GM12875 (cell line): ENCODE data around the gene TXNL1.

Experiments
- H3K4me3 ChIP-seq: one replicate; pipeline ENCODE4 v1.5.1; 2011; ENCODE audit warnings: low read depth, low read length, control low read depth
- CTCF ChIP-seq: IDR thresholded peaks from 2 replicates; pipeline ENCODE4 v1.5.1; 2011; ENCODE audit warnings: low read depth, mild to moderate bottlenecking, control low read depth, inconsistent platforms, low read length, moderate library complexity, borderline replicate concordance; ENCODE audit not compliant: insufficient read depth

TXNL1 gene

GRCh38 chr18:56645415-56646016 is 7.1 kb upstream of the TXNL1 start:
- TF ChIP-seq CTCF, result 0 out of 2 replicates have a peak, but pooled peaks have one; percentile 10
- H3K4me3 ChIP-seq, result no peak overlapping the region

DNA sequence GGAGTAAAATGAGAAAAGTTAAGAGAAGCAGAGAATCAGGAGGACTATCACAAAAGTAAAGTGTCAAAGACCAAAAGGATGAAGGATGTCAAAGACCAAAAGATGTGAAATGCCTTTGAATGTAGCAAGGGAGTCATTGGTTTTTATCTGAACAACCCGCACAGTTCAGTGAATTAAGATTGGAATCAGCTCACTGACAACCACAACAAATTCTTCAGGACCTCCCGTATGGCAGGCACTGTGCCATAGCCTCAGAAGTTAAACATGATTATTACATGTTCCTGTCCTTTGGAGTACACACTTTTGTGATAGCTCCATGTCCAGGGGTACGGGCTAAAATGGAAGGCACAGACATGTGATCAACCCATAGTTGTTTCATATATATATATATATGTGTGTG is 5.0 kb upstream of the TXNL1 start:
- TF ChIP-seq CTCF, result no peak
- no peak overlapping the region for H3K4me3 ChIP-seq

- TF ChIP-seq CTCF, result no peak
- H3K4me3 ChIP-seq, result no peak overlapping the region
Measured at GRCh38 chr18:56641714-56642337, 3.4 kb upstream of the TXNL1 start.

DNA sequence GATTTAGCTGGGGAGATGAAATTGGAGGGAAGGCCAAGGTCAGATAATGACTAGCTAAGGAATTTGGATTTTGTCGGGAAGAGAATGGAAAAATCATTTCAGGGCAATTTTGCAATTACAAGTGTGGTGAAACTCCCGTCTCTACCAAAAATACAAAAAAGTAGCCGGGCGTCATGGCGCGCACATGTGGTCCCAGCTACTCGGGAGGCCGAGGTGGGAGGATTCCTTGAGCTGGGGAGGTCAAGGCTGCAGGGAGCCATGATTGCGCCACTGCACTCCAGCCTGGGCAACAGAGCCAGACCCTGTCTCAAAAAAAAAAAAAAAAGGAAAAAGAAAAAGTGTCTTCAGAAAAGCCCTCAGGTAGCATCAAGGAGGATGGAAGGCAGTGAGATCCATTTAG is 1.2 kb upstream of the TXNL1 start:
- no peak overlapping the region for H3K4me3 ChIP-seq
- no peak for TF ChIP-seq CTCF

GRCh38 chr18:56639104-56639381 is 651 bp upstream of the TXNL1 start:
- peak overlapping the region; percentile 43 for H3K4me3 ChIP-seq
- no peak for TF ChIP-seq CTCF

DNA sequence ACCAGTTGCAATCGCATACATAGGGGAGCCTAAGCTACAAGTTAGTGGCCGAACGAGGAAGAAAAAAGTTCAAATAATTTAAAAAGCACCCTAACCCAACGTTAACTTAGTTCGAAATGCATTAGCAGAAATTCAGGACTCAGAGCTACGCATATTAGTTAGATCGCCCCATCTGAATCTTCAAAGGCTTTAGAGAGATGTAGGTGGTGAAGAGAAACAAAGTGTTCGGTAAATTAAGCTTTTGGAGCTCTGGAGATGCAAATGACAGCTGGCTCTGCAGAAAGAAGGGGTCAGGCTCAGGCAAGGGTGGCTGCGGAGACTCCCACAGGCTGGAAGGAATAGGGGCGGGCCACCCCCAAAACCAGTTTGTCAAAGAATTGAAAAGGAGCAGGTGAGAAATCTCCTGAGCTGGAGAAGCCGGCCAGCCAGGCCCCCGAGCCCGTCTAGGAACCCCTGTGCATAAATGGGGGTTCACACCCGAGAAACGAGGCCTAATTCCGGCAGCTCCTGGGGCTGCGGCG is 621 bp downstream of the TXNL1 start:
- TF ChIP-seq CTCF, result no peak
- H3K4me3 ChIP-seq, result peak overlapping the region; percentile 77

- no peak for TF ChIP-seq CTCF
- peak overlapping the region; percentile 77 for H3K4me3 ChIP-seq
Measured at GRCh38 chr18:56637176-56637575, 1.2 kb downstream of the TXNL1 start.
